HepG2 (cell line): ENCODE measurements around the gene FAM83C. TPM values are rescaled to one million over a fixed set of nuclear protein-coding genes. Genes with fewer than 3 reads are reported as not detected.
"Not testable (repeated sequence)": the region's sequence is repeated elsewhere in the genome, so short reads cannot be mapped to it uniquely, and the experiment has no call there.

Experiments used
- ATAC-seq: fragments of 200-7000 bp; cut with Tn5 transposase; 3 replicates; pipeline ENCODE4 v1.9.1; 2020; ENCODE audit warnings: mild to moderate bottlenecking, moderate library complexity
- BruUV-seq: library from RNA; stranded (reverse); fragments of 400-500 nt; replicated peaks from 2 replicates; lab custom pipeline; 2021; lab: Mats Ljungman, UMichigan
- CTCF ChIA-PET: fragments of 300-600 bp; formaldehyde crosslinking; extraction: SDS; loops from one replicate; lab custom pipeline; 2021; ENCODE audit warnings: low total read pairs, inconsistent platforms, low intra/inter-chr PET ratio; lab: Yijun Ruan, JAX
- POLR2A ChIA-PET: fragments of 350-600 bp; sonication (Branson Sonifier 250); formaldehyde crosslinking; loops from one replicate; lab custom pipeline; 2020; ENCODE audit warnings: antibody characterized with exemption, inconsistent platforms; lab: Yijun Ruan, JAX
- DNase-seq: peaks from one replicate; pipeline ENCODE4 v3.0.0-alpha.2; 2015; ENCODE audit warnings: low spot score
- FAIRE-seq: peaks from 3 replicates; lab custom pipeline; 2011; peaks lifted over from hg19 to GRCh38; lab: Jason Lieb, UNC
- H2AFZ ChIP-seq: one replicate; pipeline ENCODE4 v1.6.1; 2011; ENCODE audit warnings: low read length, inconsistent platforms
- H3K27ac ChIP-seq: fragments of 300-600 bp; 3 replicates; pipeline ENCODE4 v1.8.0; 2011; ENCODE audit warnings: mixed run types, mild to moderate bottlenecking, mixed read lengths, low read length, inconsistent platforms; ENCODE audit not compliant: insufficient read depth; ENCODE audit errors: extremely low read length
- H3K27me3 ChIP-seq, 2 experiments: fragments of 200-600 bp in 1 of 2; 2 replicates in 1 of 2; 3 replicates in 1 of 2; pipeline versions ENCODE4 v1.6.0 to v1.8.0; 2011; ENCODE audit warnings: low read length in 2 of 2, mild to moderate bottlenecking in 2 of 2, moderate library complexity in 2 of 2, inconsistent platforms in 1 of 2; ENCODE audit not compliant: insufficient read depth in 2 of 2, control insufficient read depth in 1 of 2
- H3K36me3 ChIP-seq, 2 experiments: fragments of 200-600 bp in 1 of 2; replicated peaks in 1 of 2; 2 replicates in 1 of 2; 3 replicates in 1 of 2; pipeline versions ENCODE4 v1.5.1 to v1.8.0; 2011; ENCODE audit warnings: low read length in 2 of 2, inconsistent platforms in 1 of 2; ENCODE audit not compliant: insufficient read depth in 2 of 2, control insufficient read depth in 1 of 2
- H3K4me1 ChIP-seq: 2 replicates; pipeline ENCODE4 v1.5.1; 2012; ENCODE audit warnings: low read length, inconsistent platforms; ENCODE audit not compliant: insufficient read depth
- H3K4me2 ChIP-seq: 2 replicates; pipeline ENCODE4 v1.6.0; 2011; ENCODE audit warnings: low read depth, low read length, inconsistent platforms
- H3K4me3 ChIP-seq, 3 experiments: fragments of 200-600 bp in 1 of 3; sonication (generic), shearing (Covaris generic) in 1 of 3; replicated peaks in 1 of 3; 2 replicates each; pipeline ENCODE4 v1.5.1; 2011 to 2016; ENCODE audit warnings: low read length in 3 of 3, inconsistent platforms in 2 of 3, low read depth in 2 of 3, mild to moderate bottlenecking in 2 of 3, control low read depth in 1 of 3, mixed read lengths in 1 of 3; ENCODE audit not compliant: insufficient read depth in 1 of 3
- H3K79me2 ChIP-seq: one replicate; pipeline ENCODE4 v1.6.1; 2011; ENCODE audit warnings: low read length, inconsistent platforms; ENCODE audit not compliant: insufficient read depth
- H3K9ac ChIP-seq: 2 replicates; pipeline ENCODE4 v1.6.0; 2011; ENCODE audit warnings: mild to moderate bottlenecking, low read depth, low read length, inconsistent platforms; ENCODE audit not compliant: insufficient read depth
- H3K9me3 ChIP-seq: 2 replicates; pipeline ENCODE4 v1.5.1; 2012; ENCODE audit warnings: mild to moderate bottlenecking, low read length
- H4K20me1 ChIP-seq: 2 replicates; pipeline ENCODE4 v1.6.0; 2011; ENCODE audit warnings: inconsistent platforms, mild to moderate bottlenecking, low read length, moderate library complexity; ENCODE audit not compliant: insufficient read depth
- CHD2 ChIP-seq: IDR thresholded peaks from 2 replicates; pipeline ENCODE4 v1.6.1; 2011; ENCODE audit warnings: low read depth, low read length, improper control_type of control experiment
- KLF6 ChIP-seq: IDR thresholded peaks from 2 replicates; pipeline ENCODE4 v1.8.0; 2016; ENCODE audit warnings: missing biosample characterization, missing genetic modification reagents
- MATR3 ChIP-seq: sonication (generic); formaldehyde crosslinking; IDR thresholded peaks from 2 replicates; pipeline ENCODE4 v1.4.0; 2020; ENCODE audit warnings: missing genetic modification reagents
- ONECUT2 ChIP-seq: sonication (generic); formaldehyde crosslinking; IDR thresholded peaks from 2 replicates; pipeline ENCODE4 v1.4.0; 2020; ENCODE audit warnings: missing genetic modification reagents
- PHF8 ChIP-seq: sonication (generic); formaldehyde crosslinking; IDR thresholded peaks from 2 replicates; pipeline ENCODE4 v1.5.0; 2020; ENCODE audit warnings: missing genetic modification reagents
- RXRA ChIP-seq: sonication (generic); formaldehyde crosslinking; IDR thresholded peaks from 2 replicates; pipeline ENCODE4 v1.5.1; 2020; ENCODE audit warnings: missing genetic modification reagents
- SMYD3 ChIP-seq: sonication (generic); formaldehyde crosslinking; IDR thresholded peaks from 2 replicates; pipeline ENCODE4 v1.8.1; 2023; ENCODE audit warnings: mild to moderate bottlenecking, missing genetic modification reagents
- SRSF4 ChIP-seq: fragments of 200-400 bp; formaldehyde crosslinking; IDR thresholded peaks from one replicate; pipeline ENCODE4 v1.6.1; 2018; ENCODE audit warnings: mild to moderate bottlenecking, low read depth, low read length, moderate library complexity; ENCODE audit not compliant: poor library complexity, severe bottlenecking
- TRIM24 ChIP-seq: sonication (generic); formaldehyde crosslinking; IDR thresholded peaks from 2 replicates; pipeline ENCODE4 v1.8.0; 2022; ENCODE audit warnings: mild to moderate bottlenecking, missing genetic modification reagents
- ZNF724P ChIP-seq: sonication (generic); formaldehyde crosslinking; IDR thresholded peaks from 2 replicates; pipeline ENCODE4 v1.8.0; 2022; ENCODE audit warnings: missing genetic modification reagents, borderline replicate concordance
- WGBS: methylation state at CpG from one replicate; pipeline ENCODE4 v1.1.6; 2017; ENCODE audit warnings: low lambda C conversion rate; 5-methylcytosine and 5-hydroxymethylcytosine counted together
- in situ Hi-C: cut with HindIII; loops from 2 replicates; pipeline ENCODE4 v1.10.0; 2017; ENCODE audit warnings: low pct_unique_long_range_greater_than_20kb; ENCODE audit not compliant: extremely low pct_ligation_motif_present
- intact Hi-C: fragments of 100-400 bp; cut with micrococcal nuclease; formaldehyde crosslinking; loops from one replicate; pipeline ENCODE4 v1.10.0; 2022; ENCODE audit not compliant: unreplicated experiment
- polyA plus RNA-seq, 8 experiments: library from polyadenylated mRNA; depleted of rRNA in 3 of 8; stranded (reverse) in 7 of 8; unstranded in 1 of 8; fragments of >200 nt; fragmentation: Illumina TruSeq in 4 of 8; extraction: Trizol in 4 of 8; gene quantifications; 2 replicates each; pipeline versions ENCODE4 v1.2.1 to v1.2.3, GENCODE V29; 2011 to 2016; ENCODE audit warnings: low read depth in 4 of 8, missing spikeins in 1 of 8, mixed read lengths in 1 of 8; ENCODE audit not compliant: insufficient read depth in 1 of 8
- total RNA-seq, 5 experiments: library from RNA; depleted of rRNA; stranded (reverse); fragments of >200 nt; fragmentation: Illumina TruSeq; extraction: Trizol; gene quantifications; 2 replicates each; pipeline ENCODE4 v1.2.3, GENCODE V29; 2016; ENCODE audit warnings: low read depth in 1 of 5
- TF ChIP-seq, protein P1 (sequence below): sonication (generic); formaldehyde crosslinking; IDR thresholded peaks from 2 replicates; pipeline ENCODE4 v1.9.0; 2021; ENCODE audit warnings: missing genetic modification reagents, borderline replicate concordance
- TF ChIP-seq, protein P2 (sequence below): sonication (generic); formaldehyde crosslinking; IDR thresholded peaks from 2 replicates; pipeline ENCODE4 v1.4.0; 2020; ENCODE audit warnings: missing genetic modification reagents, borderline replicate concordance

FAM83C gene
- total and polyA plus RNA-seq, 2 of the 13 experiments (the other 11 are each of a cell fraction or from before 2014, with no cell fraction given), result 0.04 TPM; not detected in 1

DNA sequence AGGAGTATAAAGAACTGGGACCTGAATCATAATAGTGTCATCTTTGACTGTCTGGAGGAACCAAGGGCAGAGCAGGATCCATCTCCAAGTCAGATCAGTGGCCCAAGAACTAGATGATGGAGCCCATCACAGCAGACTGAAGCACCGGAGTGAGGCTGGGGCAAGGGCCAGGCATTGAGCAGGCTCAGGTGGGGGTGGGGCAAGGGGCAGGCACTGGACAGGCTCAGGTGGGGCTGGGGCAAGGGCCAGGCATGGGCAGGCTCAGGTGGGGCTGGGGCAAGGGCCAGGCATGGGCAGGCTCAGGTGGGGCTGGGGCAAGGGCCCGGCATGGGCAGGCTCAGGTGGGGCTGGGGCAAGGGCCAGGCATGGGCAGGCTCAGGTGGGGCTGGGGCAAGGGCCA, 39.6 kb downstream of the FAM83C start:
- in situ Hi-C loops, H3K36me3 ChIP-seq, H3K9ac ChIP-seq, POLR2A ChIA-PET, BruUV-seq, ATAC-seq, H2AFZ ChIP-seq, H3K27ac ChIP-seq, H3K9me3 ChIP-seq, H3K27me3 ChIP-seq, H3K79me2 ChIP-seq, FAIRE-seq, H3K4me3 ChIP-seq, CTCF ChIA-PET, intact Hi-C loops, H4K20me1 ChIP-seq, DNase-seq, H3K4me2 ChIP-seq: not testable (repeated sequence)
- WGBS, result 55% methylated on average over 2 of the region's 2 CpGs
- H3K4me1 ChIP-seq, result peaks cover 13% of the 10 kb centered on the region

DNA sequence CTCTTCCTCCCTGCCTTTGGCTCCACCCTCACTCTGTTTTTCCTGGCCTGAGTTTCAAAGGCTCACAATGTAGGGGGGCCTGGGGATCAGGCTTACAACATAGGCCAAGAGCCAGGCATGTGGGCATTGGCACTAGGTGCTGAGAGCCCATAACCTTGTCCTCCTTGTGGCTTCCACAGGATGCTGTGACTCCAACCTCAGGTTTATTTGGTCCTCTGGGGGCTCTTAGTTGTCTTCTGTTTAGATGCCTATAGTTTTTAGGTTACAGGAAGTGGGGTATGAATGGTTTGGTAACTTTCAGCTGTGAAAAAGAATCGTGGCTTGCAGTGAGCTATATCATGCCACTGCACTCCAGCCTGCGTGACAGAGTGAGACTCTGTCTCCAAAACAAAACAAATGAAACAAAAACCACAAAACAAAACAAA, 40.2 kb downstream of the FAM83C start:
- Histone ChIP-seq H3K27me3 (no peaks in the 10 kb centered on the region), H3K9me3 (no peaks in the 10 kb centered on the region), H2AFZ (no peak overlapping the region), H4K20me1 (no peaks in the 10 kb centered on the region), H3K9ac (no peak overlapping the region), H3K4me1 (peaks cover 7% of the 10 kb centered on the region), H3K79me2 (no peaks in the 10 kb centered on the region), H3K4me2 (no peak overlapping the region), H3K4me3 (no peak overlapping the region), H3K36me3 (no peaks in the 10 kb centered on the region), H3K27ac (no peak overlapping the region)
- FAIRE-seq (no peak), ATAC-seq (no peak; the same call in 2 of the 3 replicates), DNase-seq (no peak)
- no TSS peak for BruUV-seq
- POLR2A ChIA-PET, result no interaction called here
- WGBS, result 3% methylated on average over 2 of the region's 2 CpGs
- in situ Hi-C loops (no loop called here), intact Hi-C loops (no loop called here)
- CTCF ChIA-PET, result no interaction called here
- TF ChIP-seq, protein P1, sequence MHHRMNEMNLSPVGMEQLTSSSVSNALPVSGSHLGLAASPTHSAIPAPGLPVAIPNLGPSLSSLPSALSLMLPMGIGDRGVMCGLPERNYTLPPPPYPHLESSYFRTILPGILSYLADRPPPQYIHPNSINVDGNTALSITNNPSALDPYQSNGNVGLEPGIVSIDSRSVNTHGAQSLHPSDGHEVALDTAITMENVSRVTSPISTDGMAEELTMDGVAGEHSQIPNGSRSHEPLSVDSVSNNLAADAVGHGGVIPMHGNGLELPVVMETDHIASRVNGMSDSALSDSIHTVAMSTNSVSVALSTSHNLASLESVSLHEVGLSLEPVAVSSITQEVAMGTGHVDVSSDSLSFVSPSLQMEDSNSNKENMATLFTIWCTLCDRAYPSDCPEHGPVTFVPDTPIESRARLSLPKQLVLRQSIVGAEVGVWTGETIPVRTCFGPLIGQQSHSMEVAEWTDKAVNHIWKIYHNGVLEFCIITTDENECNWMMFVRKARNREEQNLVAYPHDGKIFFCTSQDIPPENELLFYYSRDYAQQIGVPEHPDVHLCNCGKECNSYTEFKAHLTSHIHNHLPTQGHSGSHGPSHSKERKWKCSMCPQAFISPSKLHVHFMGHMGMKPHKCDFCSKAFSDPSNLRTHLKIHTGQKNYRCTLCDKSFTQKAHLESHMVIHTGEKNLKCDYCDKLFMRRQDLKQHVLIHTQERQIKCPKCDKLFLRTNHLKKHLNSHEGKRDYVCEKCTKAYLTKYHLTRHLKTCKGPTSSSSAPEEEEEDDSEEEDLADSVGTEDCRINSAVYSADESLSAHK (CRISPR knock-in tag), result no peak
- TF ChIP-seq PHF8 (CRISPR knock-in tag) (no peak), ZNF724P (CRISPR knock-in tag) (no peak), KLF6 (no peak), ONECUT2 (CRISPR knock-in tag) (no peak), CHD2 (no peak), SRSF4 (no peak), SMYD3 (CRISPR knock-in tag) (no peak), RXRA (CRISPR knock-in tag) (no peak), MATR3 (CRISPR knock-in tag) (no peak), TRIM24 (CRISPR knock-in tag) (no peak)
- TF ChIP-seq, protein P2, sequence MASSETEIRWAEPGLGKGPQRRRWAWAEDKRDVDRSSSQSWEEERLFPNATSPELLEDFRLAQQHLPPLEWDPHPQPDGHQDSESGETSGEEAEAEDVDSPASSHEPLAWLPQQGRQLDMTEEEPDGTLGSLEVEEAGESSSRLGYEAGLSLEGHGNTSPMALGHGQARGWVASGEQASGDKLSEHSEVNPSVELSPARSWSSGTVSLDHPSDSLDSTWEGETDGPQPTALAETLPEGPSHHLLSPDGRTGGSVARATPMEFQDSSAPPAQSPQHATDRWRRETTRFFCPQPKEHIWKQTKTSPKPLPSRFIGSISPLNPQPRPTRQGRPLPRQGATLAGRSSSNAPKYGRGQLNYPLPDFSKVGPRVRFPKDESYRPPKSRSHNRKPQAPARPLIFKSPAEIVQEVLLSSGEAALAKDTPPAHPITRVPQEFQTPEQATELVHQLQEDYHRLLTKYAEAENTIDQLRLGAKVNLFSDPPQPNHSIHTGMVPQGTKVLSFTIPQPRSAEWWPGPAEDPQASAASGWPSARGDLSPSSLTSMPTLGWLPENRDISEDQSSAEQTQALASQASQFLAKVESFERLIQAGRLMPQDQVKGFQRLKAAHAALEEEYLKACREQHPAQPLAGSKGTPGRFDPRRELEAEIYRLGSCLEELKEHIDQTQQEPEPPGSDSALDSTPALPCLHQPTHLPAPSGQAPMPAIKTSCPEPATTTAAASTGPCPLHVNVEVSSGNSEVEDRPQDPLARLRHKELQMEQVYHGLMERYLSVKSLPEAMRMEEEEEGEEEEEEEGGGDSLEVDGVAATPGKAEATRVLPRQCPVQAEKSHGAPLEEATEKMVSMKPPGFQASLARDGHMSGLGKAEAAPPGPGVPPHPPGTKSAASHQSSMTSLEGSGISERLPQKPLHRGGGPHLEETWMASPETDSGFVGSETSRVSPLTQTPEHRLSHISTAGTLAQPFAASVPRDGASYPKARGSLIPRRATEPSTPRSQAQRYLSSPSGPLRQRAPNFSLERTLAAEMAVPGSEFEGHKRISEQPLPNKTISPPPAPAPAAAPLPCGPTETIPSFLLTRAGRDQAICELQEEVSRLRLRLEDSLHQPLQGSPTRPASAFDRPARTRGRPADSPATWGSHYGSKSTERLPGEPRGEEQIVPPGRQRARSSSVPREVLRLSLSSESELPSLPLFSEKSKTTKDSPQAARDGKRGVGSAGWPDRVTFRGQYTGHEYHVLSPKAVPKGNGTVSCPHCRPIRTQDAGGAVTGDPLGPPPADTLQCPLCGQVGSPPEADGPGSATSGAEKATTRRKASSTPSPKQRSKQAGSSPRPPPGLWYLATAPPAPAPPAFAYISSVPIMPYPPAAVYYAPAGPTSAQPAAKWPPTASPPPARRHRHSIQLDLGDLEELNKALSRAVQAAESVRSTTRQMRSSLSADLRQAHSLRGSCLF (CRISPR knock-in tag), result no peak
